CD4-positive, CD25-positive, alpha-beta regulatory T cell (primary cell): Measurements from ENCODE around the gene WDR59. TPM values are rescaled to one million over a fixed set of nuclear protein-coding genes. Genes with fewer than 3 reads are reported as not detected.

Experiments used
- ATAC-seq, 2 donors: fragments of 150-1000 bp; cut with Tn5 transposase; one replicate each; pipeline ENCODE4 v1.10.0; 2021; ENCODE audit warnings: low read depth in 2 of 2, moderate number of reproducible peaks in 2 of 2, moderate library complexity in 1 of 2
- DNase-seq, 3 donors: peaks; one replicate each; pipeline versions ENCODE4 v3.0.0 to v3.0.0-alpha.2; 2012 to 2022; ENCODE audit warnings: mixed read lengths in 1 of 3
- H3K27ac ChIP-seq: one replicate; pipeline ENCODE4 v1.7.0; 2013; ENCODE audit warnings: mild to moderate bottlenecking, low read length; ENCODE audit not compliant: insufficient read depth, poor library complexity, severe bottlenecking
- H3K27me3 ChIP-seq: one replicate; pipeline ENCODE4 v1.7.0; 2013; ENCODE audit warnings: low read length; ENCODE audit not compliant: control insufficient read depth, insufficient read depth
- H3K36me3 ChIP-seq: one replicate; pipeline ENCODE4 v1.7.0; 2013; ENCODE audit warnings: mild to moderate bottlenecking, low read length, moderate library complexity; ENCODE audit not compliant: control insufficient read depth, insufficient read depth
- H3K4me1 ChIP-seq: 2 replicates; pipeline ENCODE4 v1.7.0; 2013; ENCODE audit warnings: mild to moderate bottlenecking, low read length; ENCODE audit not compliant: insufficient read depth, control insufficient read depth, poor library complexity, severe bottlenecking
- H3K4me3 ChIP-seq: one replicate; pipeline ENCODE4 v1.7.0; 2013; ENCODE audit warnings: low read depth, mild to moderate bottlenecking, low read length, moderate library complexity
- H3K9me3 ChIP-seq, 2 experiments: 1 replicate in 1 of 2; 2 replicates in 1 of 2; pipeline ENCODE4 v1.7.0; 2013; ENCODE audit warnings: low read length in 2 of 2, mild to moderate bottlenecking in 1 of 2, moderate library complexity in 1 of 2; ENCODE audit not compliant: control insufficient read depth in 2 of 2
- H3K27ac Mint-ChIP-seq, 3 donors: one replicate each; pipeline ENCODE4 v1.8.0; 2020 to 2022; ENCODE audit warnings: mild to moderate bottlenecking in 3 of 3, mixed read lengths in 3 of 3, moderate library complexity in 2 of 3
- H3K27me3 Mint-ChIP-seq: one replicate; pipeline ENCODE4 v1.8.0; 2022; ENCODE audit warnings: mild to moderate bottlenecking, mixed read lengths
- H3K36me3 Mint-ChIP-seq: one replicate; pipeline ENCODE4 v1.8.0; 2020; ENCODE audit warnings: mixed read lengths
- H3K4me1 Mint-ChIP-seq, 4 donors: one replicate each; pipeline ENCODE4 v1.8.0; 2020 to 2022; ENCODE audit warnings: mixed read lengths in 4 of 4, mild to moderate bottlenecking in 1 of 4
- H3K4me3 Mint-ChIP-seq, 4 donors: one replicate each; pipeline ENCODE4 v1.8.0; 2020 to 2022; ENCODE audit warnings: mild to moderate bottlenecking in 4 of 4, mixed read lengths in 4 of 4, moderate library complexity in 3 of 4
- H3K9me3 Mint-ChIP-seq, 7 donors: one replicate each; pipeline ENCODE4 v1.8.0; 2020 to 2022; ENCODE audit warnings: mixed read lengths in 7 of 7, mild to moderate bottlenecking in 3 of 7, moderate library complexity in 2 of 7
- polyA plus RNA-seq, 4 donors: library from polyadenylated mRNA; unstranded; fragments of 300-500 nt; fragmentation: Illumina TruSeq; gene quantifications; one replicate each; pipeline ENCODE4 v1.2.3, GENCODE V29; 2021
- total RNA-seq: library from RNA; stranded (reverse); gene quantifications from one replicate; pipeline ENCODE4 v1.2.3, GENCODE V29; 2022

WDR59 gene
- total and polyA plus RNA-seq, 5 donors from 2014 or later: 11.4 to 89.2 (median 14.3) TPM

- H3K9me3 Mint-ChIP-seq: peaks cover 0 to 2% (median 0%) of the 10 kb centered on the region in 7 donors
- no peak for ATAC-seq
- H3K9me3 ChIP-seq: no peaks in the 10 kb centered on the region
- H3K27me3 ChIP-seq: no peaks in the 10 kb centered on the region
- peaks cover 0 to 8% (median under 1%) of the 10 kb centered on the region in 4 donors for H3K4me1 Mint-ChIP-seq
- H3K36me3 ChIP-seq: peaks cover 33% of the 10 kb centered on the region
- H3K27ac Mint-ChIP-seq: peak overlapping the region in 2 of 3 donors; percentile 33 to 70
- DNase-seq: no peak
- peaks cover 41% of the 10 kb centered on the region for H3K36me3 Mint-ChIP-seq
- H3K4me1 ChIP-seq: no peaks in the 10 kb centered on the region
- no peak overlapping the region for H3K27ac ChIP-seq
- no peak overlapping the region for H3K4me3 Mint-ChIP-seq
- H3K4me3 ChIP-seq: no peak overlapping the region
- H3K27me3 Mint-ChIP-seq: no peaks in the 10 kb centered on the region
These were observed 109.9 kb downstream of the WDR59 start for GRCh38 chr16:74874912-74875546.

GRCh38 chr16:74874123-74874522 lies 110.8 kb downstream of the WDR59 start:
- Histone ChIP-seq H3K27me3 (no peaks in the 10 kb centered on the region), H3K9me3 (no peaks in the 10 kb centered on the region), H3K36me3 (peaks cover 31% of the 10 kb centered on the region), H3K4me3 (no peak overlapping the region), H3K4me1 (no peaks in the 10 kb centered on the region), H3K27ac (no peak overlapping the region)
- Mint-ChIP-seq H3K27me3 (no peaks in the 10 kb centered on the region), H3K36me3 (peaks cover 36% of the 10 kb centered on the region), H3K27ac (peak overlapping the region in 2 of 3 donors; percentile 74 to 78), H3K4me1 (peaks cover 0 to 8% (median 6%) of the 10 kb centered on the region in 4 donors), H3K4me3 (no peak overlapping the region), H3K9me3 (peaks cover 0 to 2% (median 0%) of the 10 kb centered on the region in 7 donors)
- ATAC-seq (no peak), DNase-seq (peak in 1 of 3 donors; percentile 16)

GRCh38 chr16:74872302-74872701 lies 112.6 kb downstream of the WDR59 start:
- Histone ChIP-seq H3K27me3 (no peaks in the 10 kb centered on the region), H3K36me3 (peaks cover 26% of the 10 kb centered on the region), H3K4me1 (peaks cover 12% of the 10 kb centered on the region), H3K4me3 (no peak overlapping the region), H3K9me3 (no peaks in the 10 kb centered on the region), H3K27ac (no peak overlapping the region)
- ATAC-seq: no peak
- Mint-ChIP-seq H3K4me1 (peaks cover 11 to 26% (median 16%) of the 10 kb centered on the region in 4 donors), H3K9me3 (peaks cover 0 to 2% (median 0%) of the 10 kb centered on the region in 7 donors), H3K27me3 (no peaks in the 10 kb centered on the region), H3K4me3 (no peak overlapping the region), H3K27ac (peak overlapping the region in 1 of 3 donors; percentile 61), H3K36me3 (peaks cover 30% of the 10 kb centered on the region)
- DNase-seq: no peak

- Mint-ChIP-seq H3K4me3 (no peak overlapping the region), H3K9me3 (peaks cover 0 to 2% (median 0%) of the 10 kb centered on the region in 7 donors), H3K36me3 (peaks cover 25% of the 10 kb centered on the region), H3K27ac (peak overlapping the region in 2 of 3 donors; percentile 46 to 61), H3K27me3 (no peaks in the 10 kb centered on the region), H3K4me1 (peaks cover 11 to 28% (median 14%) of the 10 kb centered on the region in 4 donors)
- ATAC-seq (no peak), DNase-seq (no peak)
- no peaks in the 10 kb centered on the region for H3K9me3 ChIP-seq
- no peak overlapping the region for H3K4me3 ChIP-seq
- peaks cover 22% of the 10 kb centered on the region for H3K36me3 ChIP-seq
- no peak overlapping the region for H3K27ac ChIP-seq
- no peaks in the 10 kb centered on the region for H3K27me3 ChIP-seq
- peaks cover 12% of the 10 kb centered on the region for H3K4me1 ChIP-seq
These were observed 113.3 kb downstream of the WDR59 start for GRCh38 chr16:74871608-74872007.

- Mint-ChIP-seq H3K27me3 (no peaks in the 10 kb centered on the region), H3K4me1 (peaks cover 11 to 32% (median 12%) of the 10 kb centered on the region in 4 donors), H3K9me3 (no peaks in the 10 kb centered on the region), H3K4me3 (peak overlapping the region in 3 of 4 donors; percentile 3 to 86 (median 53)), H3K27ac (peak overlapping the region; percentile 79 to 89 (median 87)), H3K36me3 (peaks cover 9% of the 10 kb centered on the region)
- peak in 2 of 3 donors; percentile 22 to 69 for DNase-seq
- Histone ChIP-seq H3K27ac (peak overlapping the region; percentile 69), H3K27me3 (no peaks in the 10 kb centered on the region), H3K4me3 (peak overlapping the region; percentile 43), H3K4me1 (peaks cover 12% of the 10 kb centered on the region), H3K36me3 (peaks cover 4% of the 10 kb centered on the region), H3K9me3 (no peaks in the 10 kb centered on the region)
- peak; percentile 74 to 76 for ATAC-seq
These were observed 116.4 kb downstream of the WDR59 start for GRCh38 chr16:74868501-74868900.

GRCh38 chr16:74868035-74868434 lies 116.9 kb downstream of the WDR59 start:
- Mint-ChIP-seq H3K4me1 (peaks cover 11 to 32% (median 12%) of the 10 kb centered on the region in 4 donors), H3K36me3 (peaks cover 5% of the 10 kb centered on the region), H3K4me3 (peak overlapping the region in 3 of 4 donors; percentile 26 to 86 (median 53)), H3K9me3 (no peaks in the 10 kb centered on the region), H3K27me3 (no peaks in the 10 kb centered on the region), H3K27ac (peak overlapping the region; percentile 87 to 89 (median 87))
- ATAC-seq (no peak), DNase-seq (peak in 1 of 3 donors; percentile 18)
- Histone ChIP-seq H3K9me3 (no peaks in the 10 kb centered on the region), H3K4me3 (peak overlapping the region; percentile 43), H3K27me3 (no peaks in the 10 kb centered on the region), H3K4me1 (peaks cover 12% of the 10 kb centered on the region), H3K36me3 (no peaks in the 10 kb centered on the region), H3K27ac (peak overlapping the region; percentile 69)

- no peak overlapping the region for H3K27ac ChIP-seq
- peaks cover 12% of the 10 kb centered on the region for H3K4me1 ChIP-seq
- no peak for DNase-seq
- Mint-ChIP-seq H3K4me1 (peaks cover 12 to 36% (median 16%) of the 10 kb centered on the region in 4 donors), H3K27me3 (no peaks in the 10 kb centered on the region), H3K36me3 (peaks cover 5% of the 10 kb centered on the region), H3K27ac (peak overlapping the region; percentile 87 to 89 (median 87)), H3K9me3 (no peaks in the 10 kb centered on the region), H3K4me3 (no peak overlapping the region)
- ATAC-seq: no peak
- no peaks in the 10 kb centered on the region for H3K36me3 ChIP-seq
- H3K9me3 ChIP-seq: no peaks in the 10 kb centered on the region
- no peak overlapping the region for H3K4me3 ChIP-seq
- no peaks in the 10 kb centered on the region for H3K27me3 ChIP-seq
These were observed 117.6 kb downstream of the WDR59 start for GRCh38 chr16:74867281-74867849.
